GM11168 (cell line): ENCODE measurements around the gene CEP89.
"Not testable (repeated sequence)": the region's sequence is repeated elsewhere in the genome, so short reads cannot be mapped to it uniquely, and the experiment has no call there.

Source experiments
- in situ Hi-C: fragments of 300-500 bp; cut with MboI; formaldehyde crosslinking; loops from one replicate; pipeline ENCODE4 v1.12.0; 2022; ENCODE audit warnings: low sequenced_read_pairs; ENCODE audit not compliant: unreplicated experiment

The CEP89 gene

DNA sequence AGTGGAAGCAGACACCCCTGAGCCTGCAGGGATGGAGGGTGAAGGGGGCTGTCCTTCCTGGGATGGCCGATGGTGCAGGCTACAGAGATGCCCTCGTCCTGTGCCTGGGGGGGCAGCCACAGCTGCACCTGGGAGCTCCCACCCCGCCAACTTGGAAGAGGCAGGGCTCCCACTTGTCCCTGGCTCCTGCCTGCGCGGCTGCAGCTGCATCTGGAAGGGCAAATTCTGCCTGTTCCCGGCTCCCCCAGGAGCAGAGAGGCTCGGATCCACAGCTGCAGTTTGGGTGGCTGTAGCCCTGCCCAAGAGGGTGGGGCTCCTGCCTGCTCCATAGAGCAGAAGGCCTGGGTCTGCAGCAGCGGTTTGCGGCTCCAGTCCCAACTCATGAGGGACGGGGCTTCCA is 2.2 kb downstream of the CEP89 start:
- in situ Hi-C loops = no loop called here

DNA sequence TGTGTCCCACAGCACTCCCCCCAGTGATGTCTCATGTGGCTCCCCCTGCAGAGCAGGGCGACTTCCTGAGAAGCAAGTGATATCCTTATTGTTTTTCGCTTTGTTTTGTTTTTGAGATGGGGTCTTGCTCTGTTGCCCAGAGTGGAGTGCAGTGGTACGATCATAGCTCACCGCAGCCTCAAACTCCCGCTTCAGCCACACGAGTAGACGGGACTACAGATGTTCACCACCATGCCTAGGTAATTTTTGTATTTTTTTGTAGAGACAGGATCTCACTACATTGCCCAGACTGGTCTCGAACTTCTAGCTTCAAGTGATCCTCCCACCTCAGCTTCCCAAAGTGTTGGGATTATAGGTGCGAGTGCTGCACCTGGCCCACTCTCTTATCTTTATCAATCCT is 5.0 kb downstream of the CEP89 start:
- in situ Hi-C loops = no loop called here

DNA sequence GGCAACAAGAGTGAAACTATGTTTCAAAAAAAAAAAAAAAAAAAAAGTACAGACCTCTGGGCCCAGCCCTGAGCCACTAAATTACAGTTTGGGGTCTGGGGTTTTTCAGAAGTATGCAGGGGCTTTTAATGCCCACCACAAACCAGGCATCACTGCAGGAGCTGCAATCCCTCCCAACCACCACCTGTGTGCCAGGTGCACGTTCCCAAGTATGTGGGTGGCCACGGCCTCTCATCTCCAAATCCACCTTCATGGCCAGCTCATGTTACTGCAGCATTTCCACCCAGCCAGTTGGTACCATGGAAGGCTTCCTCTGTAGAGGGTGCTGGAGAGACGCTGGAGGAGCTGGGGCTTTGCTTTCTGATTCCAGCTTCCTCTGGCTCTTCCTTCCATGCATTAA is 26.5 kb downstream of the CEP89 start:
- in situ Hi-C loops = no loop called here

DNA sequence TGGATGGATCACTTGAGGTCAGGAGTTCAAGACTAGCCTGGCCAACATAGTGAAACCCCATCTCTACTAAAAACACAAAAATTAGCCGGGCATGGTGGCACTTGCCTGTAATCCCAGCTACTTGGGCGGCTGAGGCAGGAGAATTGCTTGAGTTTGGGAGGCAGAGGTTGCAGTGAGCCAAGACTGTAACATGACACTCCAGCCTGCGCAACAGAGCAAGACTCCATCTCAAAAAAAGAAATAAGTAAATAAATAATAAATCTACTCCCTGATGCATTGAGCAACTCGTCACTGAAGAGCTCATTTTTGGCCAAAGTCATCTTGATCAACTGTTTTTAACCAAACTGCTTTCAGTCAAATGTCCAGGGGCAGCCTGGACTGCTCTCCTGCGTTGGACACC is 30.5 kb downstream of the CEP89 start:
- in situ Hi-C loops = not testable (repeated sequence)

DNA sequence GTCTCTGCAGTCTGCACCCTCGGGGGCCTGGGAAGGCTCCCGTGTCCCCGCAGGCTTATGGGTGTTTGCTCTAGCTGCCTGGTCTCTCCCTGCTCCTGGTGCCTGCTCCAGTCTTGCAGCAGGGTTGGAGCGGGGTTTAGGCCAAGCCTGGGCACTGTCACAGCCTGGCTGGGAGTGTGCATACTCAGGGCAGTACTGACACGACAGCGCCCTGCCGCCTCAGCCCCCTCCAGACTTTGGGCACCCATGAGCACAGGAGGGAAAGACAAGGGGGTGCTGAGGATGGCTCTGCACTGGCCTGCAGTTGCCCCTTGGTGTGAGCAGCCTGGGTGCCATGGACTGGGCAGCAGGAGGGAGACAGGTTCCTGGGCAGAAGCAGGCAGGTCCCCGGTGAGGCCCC is 35.7 kb downstream of the CEP89 start:
- in situ Hi-C loops = no loop called here

DNA sequence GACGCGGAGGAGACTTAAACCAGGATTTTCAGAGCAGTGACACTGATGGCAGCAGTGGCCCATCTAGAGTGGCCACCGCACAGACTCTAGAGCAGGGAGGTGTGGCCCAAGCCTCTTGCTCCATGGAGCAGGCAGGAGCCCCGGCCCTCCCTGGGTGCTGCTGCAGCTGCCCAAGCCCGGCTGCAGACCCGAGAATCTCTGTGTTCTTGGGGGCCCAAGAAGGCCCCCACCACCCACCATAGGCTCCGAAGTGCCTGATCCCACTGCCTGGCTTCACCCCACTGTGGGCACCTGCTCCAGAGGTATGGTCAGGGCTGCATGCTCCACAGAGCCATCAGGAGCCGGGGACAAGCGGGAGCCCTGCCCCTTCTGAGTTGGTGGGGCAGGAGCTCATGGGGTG is 36.1 kb downstream of the CEP89 start:
- in situ Hi-C loops = no loop called here

DNA sequence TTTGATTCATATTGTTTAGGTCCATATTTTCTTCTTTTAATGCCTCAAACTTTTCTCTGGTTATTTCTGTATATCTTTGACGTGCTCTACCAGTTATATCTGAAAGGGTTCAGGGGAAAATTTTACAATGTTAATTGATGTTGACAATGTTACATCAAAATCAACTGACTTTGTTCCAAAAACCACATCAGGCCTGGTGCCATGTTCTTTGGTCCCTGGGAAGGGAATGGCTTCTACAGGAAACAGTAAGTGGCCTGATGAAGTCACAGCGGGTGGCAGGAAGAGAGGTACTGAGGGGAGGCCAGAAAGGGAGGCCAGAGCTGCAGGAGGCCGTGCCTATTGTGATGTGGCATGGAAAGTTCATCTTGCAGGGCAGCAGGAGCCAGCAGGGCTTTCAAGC is 38.2 kb downstream of the CEP89 start:
- in situ Hi-C loops = no loop called here

DNA sequence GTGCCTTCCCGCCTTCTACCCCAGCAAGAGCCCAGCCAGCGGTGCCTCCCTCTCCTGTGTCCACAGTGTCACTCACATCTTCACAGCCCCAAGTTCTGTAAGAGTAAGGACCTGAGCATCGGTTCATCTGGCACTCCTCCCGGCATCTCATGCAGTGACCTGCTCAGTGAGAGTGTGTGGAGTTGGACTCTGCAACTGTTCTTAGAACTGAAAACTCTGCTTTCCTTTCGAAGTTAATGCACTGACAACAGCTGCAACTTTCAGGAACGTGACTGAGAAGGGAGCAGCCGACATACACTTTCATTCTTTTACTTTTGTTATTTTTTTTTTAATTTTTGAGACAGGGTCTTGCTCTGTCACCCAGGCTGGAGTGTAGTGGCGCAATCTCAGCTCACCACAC is 41.2 kb downstream of the CEP89 start:
- in situ Hi-C loops = no loop called here

DNA sequence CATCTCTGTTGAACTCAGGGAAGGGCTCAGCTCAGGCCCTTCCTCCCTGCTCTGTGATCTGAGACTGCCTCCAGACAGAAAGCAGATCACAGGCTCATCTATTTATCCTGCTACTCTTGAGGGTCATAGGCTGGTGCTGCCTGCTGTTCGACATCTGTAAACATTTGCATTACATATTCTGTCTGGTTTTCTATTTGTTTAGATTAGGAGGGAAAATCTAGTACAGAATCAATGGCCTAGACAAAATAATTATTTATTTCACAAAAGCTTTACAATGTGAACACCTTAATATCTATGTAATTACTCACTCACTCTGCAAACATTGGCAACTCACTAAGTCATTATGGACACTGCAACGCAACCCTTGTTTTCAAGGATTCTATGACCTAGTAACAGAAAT is 43.0 kb downstream of the CEP89 start:
- in situ Hi-C loops = no loop called here

DNA sequence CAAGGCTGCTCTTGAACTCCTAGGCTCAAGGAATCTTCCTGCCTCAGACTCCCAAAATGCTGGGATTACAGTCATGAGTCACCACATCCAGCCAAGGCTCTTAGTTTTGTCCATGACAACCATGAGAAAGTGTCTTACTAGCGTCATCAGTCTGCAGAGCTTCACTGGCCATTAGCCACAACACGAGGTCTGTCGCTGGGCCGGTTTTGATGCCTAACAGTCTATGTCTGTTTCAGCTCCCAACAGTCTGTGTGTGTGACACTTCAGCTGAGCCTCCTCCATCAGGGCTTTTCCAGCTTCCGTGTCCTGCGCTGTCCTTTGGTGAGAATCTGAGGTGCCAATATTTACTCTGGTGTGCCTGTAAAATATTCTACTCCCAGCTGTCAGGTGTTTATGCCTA is 47.6 kb downstream of the CEP89 start:
- in situ Hi-C loops = no loop called here

DNA sequence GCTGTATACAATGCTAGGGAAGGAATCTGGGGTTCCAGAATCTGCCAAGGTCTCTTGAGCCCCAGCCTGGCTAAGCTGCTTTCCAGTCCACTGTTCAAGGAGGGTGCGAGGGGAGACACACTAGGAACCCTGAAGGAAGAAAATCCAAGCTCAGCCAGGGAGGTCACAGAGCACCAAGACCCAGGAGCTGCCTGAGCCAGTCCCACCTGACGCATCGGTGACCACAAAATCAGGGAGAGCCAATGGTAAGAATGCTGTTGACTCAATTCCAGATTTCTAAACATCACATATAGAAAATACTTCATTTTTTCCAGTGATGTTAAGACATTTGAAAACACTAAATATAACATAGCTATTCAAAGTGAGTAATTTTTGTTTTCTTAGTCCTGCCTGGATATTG is 50.1 kb downstream of the CEP89 start:
- in situ Hi-C loops = no loop called here

DNA sequence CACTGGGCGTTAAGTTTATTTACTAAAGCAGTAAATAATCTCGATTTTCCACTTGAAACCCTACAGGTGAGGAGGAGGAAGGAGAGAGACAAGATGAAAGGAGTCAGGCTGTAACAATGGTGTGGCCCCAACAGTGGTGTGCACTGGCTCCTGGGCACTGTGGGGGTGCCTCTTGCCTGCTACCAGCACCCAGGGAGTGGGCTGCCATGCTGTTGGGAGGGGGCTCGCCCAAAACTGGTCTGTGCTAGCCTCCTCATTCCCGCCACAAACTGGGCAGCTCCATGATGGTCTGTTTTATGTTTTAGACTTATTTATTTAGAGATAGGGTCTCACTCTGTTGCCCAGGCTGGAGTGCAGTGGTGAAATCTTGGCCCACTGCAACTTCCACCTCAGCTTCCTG is 52.4 kb downstream of the CEP89 start:
- in situ Hi-C loops = no loop called here

DNA sequence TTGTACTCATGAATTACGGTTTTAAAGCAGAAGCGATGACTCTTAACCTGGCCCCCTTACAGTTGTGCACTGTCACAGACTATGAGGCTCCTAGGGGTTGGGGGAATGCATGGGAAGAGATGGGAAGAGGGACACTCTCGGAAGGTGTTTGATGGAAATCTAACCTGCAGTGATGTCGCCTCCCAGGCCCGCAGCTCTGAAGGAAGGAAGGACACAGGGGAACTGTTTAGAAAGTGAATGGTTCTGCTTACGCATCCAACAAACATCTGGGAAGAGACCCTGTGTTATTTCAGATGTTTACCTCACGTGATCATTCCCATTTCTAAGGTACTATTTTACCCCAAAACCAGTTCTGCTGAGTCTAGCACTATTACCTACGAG is 54.2 kb downstream of the CEP89 start:
- in situ Hi-C loops = no loop called here

DNA sequence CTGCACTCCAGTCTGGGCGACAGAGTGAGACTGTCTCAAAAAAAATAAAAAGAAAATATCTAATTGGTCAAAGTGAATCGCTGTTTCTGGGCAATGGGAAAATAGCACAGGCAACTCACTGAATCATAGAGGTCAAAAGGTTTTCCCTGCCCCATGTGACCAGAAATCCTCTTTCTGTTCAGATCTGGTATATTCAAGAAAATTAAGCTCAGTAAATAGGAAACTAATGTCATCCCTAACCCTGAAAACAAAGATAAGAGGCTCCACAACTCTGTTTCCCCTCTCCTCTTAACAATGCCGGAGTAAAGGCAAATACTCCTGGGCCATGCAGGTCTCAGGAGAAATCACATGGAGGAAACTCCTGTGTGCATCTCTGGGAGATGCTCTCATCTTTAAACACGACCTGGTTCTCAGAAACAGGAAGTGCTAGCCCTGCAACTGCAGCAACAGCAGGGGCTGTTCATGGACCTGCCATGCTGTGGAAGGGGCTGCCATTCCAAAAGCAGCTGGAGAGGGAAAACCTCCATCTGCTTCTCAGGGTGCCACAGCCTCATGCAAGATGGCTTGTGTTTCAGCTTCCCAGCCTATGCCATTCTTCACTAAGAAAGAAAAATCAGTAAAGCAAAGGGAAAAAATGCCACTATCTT is 54.7 kb downstream of the CEP89 start:
- in situ Hi-C loops = no loop called here

DNA sequence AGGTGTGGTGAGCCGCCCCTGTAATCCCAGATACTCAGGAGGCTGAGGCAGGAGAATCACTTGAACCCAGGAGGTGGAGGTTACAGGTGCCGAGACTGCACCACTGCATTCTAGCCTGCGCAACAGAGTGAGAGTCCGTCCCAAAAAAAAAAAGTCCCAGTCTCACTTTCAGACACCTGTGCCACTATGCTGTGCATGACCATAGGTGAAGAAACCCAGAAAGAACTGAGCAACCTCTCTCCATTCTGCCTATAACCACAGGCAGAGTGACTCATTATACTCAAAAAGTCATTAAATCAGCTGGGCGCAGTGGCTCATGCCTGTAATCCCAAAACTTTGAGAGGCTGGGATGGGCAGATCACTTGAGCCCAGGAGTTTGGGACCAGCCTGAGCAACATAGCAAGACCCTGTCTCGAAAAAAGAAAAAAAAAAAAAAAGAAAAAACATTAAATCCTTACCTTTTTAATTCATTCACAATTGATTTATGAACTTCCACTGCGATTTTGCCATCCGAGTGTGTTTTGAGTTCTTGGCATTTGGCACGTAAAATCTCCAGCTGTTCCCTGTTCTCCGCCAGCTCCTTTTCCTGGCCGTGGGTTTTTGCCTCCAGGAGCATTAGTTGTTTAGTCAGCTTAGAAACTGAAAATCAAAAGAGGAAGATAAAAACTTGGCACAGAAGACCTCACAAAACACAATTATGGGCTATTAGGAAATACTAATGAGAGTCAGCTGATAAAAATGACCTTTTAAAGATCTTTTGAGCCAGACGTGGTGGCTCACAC is 56.7 kb downstream of the CEP89 start:
- in situ Hi-C loops = no loop called here

DNA sequence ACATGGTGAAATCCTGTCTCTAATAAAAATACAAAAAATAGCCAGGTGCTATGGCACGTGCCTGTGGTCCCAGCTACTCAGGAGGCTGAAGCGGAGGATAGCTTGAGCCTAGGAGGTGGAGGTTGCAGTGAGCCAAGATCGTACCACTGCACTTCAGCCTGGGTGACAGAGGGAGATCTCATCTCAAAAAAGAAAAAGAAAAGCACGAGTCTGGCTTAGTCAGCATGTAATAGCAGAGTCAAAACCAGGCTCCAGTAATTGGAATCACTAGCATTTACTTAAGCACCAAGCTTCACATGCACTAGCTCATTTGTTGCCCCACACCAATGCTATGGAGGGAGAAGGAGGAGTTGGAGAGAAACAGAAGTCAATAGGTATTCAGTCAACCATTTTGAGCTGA is 60.3 kb downstream of the CEP89 start:
- in situ Hi-C loops = no loop called here

DNA sequence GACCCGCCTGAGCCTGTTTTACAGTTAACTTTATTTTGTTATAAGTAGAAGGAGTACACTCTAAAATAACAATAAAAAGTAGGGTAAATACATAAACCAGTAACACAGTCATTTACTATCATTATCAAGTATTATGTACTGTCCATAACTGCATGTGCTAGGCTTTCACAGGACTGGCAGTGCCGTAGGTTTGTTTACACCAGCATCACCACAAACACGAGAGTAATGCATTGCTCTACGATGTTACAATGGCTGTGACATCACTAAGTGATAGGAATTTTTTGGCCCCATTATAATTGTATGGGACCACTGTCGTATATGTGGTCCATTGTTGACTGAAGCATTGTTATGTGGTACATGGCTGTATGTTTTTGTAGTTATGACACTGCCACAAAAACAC is 60.9 kb downstream of the CEP89 start:
- in situ Hi-C loops = no loop called here

DNA sequence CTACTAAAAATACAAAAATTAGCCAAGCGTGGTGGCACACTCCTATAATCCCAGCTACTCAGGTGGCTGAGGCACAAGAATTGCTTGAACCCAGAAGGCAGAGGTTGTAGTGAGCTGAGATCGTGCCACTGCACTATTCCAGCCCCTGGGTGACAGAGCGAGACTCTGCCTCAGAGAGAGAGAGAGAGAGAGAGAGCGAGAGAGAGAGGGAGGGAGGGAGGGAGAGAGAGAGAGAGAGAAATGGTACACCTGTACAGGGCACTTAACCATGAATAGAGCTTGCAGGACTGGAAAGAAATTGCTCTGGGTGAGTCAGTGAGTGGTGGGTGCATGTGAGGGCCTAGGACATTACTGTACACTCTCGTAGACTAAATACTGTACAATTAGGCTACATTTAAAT is 61.7 kb downstream of the CEP89 start:
- in situ Hi-C loops = no loop called here

DNA sequence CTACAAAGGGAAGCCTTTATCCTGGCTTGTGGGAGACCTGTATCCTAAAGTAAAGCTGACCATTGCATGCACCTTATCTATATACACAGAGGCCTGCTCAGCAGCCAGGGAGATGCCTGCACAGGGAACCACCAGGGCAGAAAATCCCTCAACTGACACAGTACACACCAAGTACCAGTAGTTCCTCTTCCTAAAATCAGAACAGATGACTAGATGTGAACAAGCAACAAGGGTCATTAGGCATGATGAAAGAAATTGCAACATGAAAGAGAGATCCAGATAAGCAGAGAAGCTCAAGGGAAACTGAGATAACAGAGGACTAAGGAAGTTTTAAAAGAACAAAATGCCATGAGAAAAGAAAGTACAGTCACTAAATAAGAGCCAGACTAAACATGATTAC is 62.5 kb downstream of the CEP89 start:
- in situ Hi-C loops = no loop called here

DNA sequence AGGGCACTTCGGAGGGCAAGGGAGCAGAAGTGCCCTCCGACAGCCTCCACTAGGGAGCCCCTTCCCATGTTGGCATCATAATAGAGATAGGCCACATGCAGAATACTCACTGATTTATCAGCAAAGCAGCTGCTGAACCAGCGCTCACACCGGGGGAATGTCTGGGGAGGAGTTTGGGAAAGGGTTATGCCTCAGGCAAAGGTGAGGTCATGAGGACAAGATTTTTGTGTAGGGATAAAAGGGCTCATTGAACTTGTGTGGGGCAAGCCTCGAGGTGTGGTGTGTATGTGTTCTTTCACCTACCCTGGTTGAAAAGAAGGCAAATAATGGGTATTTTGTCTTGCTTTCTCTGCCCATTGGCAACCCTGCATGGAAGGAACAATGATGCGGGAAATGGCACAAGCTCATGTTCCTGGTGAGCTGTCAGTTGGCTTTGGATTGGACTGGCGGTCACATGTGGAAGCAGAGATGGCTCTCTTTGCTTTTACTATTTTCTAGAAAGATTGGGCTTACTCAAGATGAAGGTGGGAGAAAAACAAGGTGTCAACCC is 63.0 kb downstream of the CEP89 start:
- in situ Hi-C loops = no loop called here

DNA sequence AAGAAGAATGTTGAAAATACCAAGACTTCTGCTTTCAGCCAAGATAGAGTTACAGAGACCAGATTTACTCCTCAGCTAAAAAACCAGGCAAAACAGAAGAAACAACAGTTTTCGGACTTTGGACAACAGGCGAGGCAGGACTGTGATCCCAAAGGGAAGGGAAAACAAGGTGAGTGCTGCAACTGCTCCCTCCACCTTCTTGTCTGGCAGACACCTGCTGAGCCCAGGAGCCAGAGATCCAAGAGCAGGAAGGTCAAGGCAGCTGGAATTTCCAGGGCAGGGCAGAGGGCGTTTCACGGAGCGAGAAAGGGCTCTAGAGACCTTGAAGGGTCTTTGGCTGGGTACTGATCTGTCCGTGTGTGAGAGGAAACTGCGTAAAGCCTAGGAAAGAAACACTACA is 69.3 kb downstream of the CEP89 start:
- in situ Hi-C loops = no loop called here
